ENCODE results near the gene BACE1.
"Not testable (repeated sequence)": the region's sequence is repeated elsewhere in the genome, so short reads cannot be mapped to it uniquely, and the experiment has no call there.

DNA sequence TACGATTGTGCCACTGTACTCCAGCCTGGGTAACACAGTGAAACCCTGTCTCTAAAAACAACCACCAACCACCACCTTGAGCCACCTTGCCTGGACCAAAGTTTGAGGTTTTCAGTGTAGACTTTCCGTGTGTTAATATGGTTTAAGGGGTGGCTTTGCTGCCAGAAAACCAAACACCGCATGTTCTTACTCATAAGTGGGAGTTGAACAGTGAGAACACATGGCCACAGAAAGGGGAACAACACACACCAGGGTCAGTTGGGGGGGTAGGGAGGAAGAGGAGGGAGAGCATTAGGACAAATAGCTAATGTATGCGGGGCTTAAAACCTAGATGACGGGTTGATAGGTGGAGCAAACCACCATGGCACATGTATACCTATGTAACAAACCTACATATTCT is 43.9 kb downstream of the BACE1 start:
- not testable (repeated sequence) for TF ChIP-seq CTCF (IDR thresholded peaks at IDR 0.05; ENCODE audit: insufficient read depth, low read depth, low read length); EZH2 (IDR thresholded peaks at IDR 0.05; ENCODE audit: insufficient read depth, low read length)

Measured in astrocyte (in vitro differentiated cells and primary cell).